HG02571 (cell line): ENCODE results near the gene THRB.

ENCODE experiments used
- ATAC-seq: cut with Tn5 transposase; IDR thresholded peaks from one replicate; pipeline ENCODE4 v1.9.1; 2021; ENCODE audit warnings: mild to moderate bottlenecking, moderate library complexity; ENCODE audit not compliant: unreplicated experiment

THRB gene

GRCh38 chr3:24240306-24240705 is 254.3 kb downstream of the THRB start:
- ATAC-seq = no peak

GRCh38 chr3:24237971-24238706 is 256.5 kb downstream of the THRB start:
- peak; percentile 92 for ATAC-seq

- no peak for ATAC-seq
Measured at GRCh38 chr3:24235121-24235520, 259.5 kb downstream of the THRB start.

- ATAC-seq = no peak
Measured at GRCh38 chr3:24232784-24233183, 261.9 kb downstream of the THRB start.

GRCh38 chr3:24229468-24230221 is 265.0 kb downstream of the THRB start:
- no peak for ATAC-seq

- no peak for ATAC-seq
Measured at GRCh38 chr3:24227635-24228034, 267.0 kb downstream of the THRB start.

- ATAC-seq = no peak
Measured at GRCh38 chr3:24226397-24226796, 268.3 kb downstream of the THRB start.

GRCh38 chr3:24225385-24225950 is 269.2 kb downstream of the THRB start:
- no peak for ATAC-seq

- ATAC-seq = no peak
Measured at GRCh38 chr3:24224666-24225384, 269.8 kb downstream of the THRB start.

- ATAC-seq = no peak
Measured at GRCh38 chr3:24222165-24222805, 272.4 kb downstream of the THRB start.

- ATAC-seq = no peak
Measured at GRCh38 chr3:24220859-24221657, 273.6 kb downstream of the THRB start.

- no peak for ATAC-seq
Measured at GRCh38 chr3:24215502-24215901, 279.1 kb downstream of the THRB start.

GRCh38 chr3:24211381-24211780 is 283.3 kb downstream of the THRB start:
- ATAC-seq = no peak

- no peak for ATAC-seq
Measured at GRCh38 chr3:24202071-24202470, 292.6 kb downstream of the THRB start.

GRCh38 chr3:24201301-24201700 is 293.3 kb downstream of the THRB start:
- no peak for ATAC-seq

- ATAC-seq = no peak
Measured at GRCh38 chr3:24199775-24200247, 294.8 kb downstream of the THRB start.

GRCh38 chr3:24199300-24199699 is 295.4 kb downstream of the THRB start:
- ATAC-seq = no peak

GRCh38 chr3:24198728-24199127 is 295.9 kb downstream of the THRB start:
- ATAC-seq = no peak

GRCh38 chr3:24197809-24198208 is 296.8 kb downstream of the THRB start:
- ATAC-seq = no peak

GRCh38 chr3:24196526-24196925 is 298.1 kb downstream of the THRB start:
- no peak for ATAC-seq
